Measurements from ENCODE around the gene GNB1L. TPM values are rescaled to one million over a fixed set of nuclear protein-coding genes. Genes with fewer than 3 reads are reported as not detected.

GNB1L gene
- total RNA-seq, 1 experiment from 2014 or later: 38.2 TPM

- peak; percentile 83 for DNase-seq
- Histone ChIP-seq H3K4me3 (ENCODE audit: insufficient read depth, low read depth, low read length) (no peak overlapping the region), H3K36me3 (replicated peaks; ENCODE audit: control insufficient read depth, insufficient read depth, low read length) (no peaks in the 10 kb centered on the region), H3K27me3 (ENCODE audit: control insufficient read depth, insufficient read depth, low read length) (peaks cover 96% of the 10 kb centered on the region)
Measured at GRCh38 chr22:19758896-19759426, 95.7 kb downstream of the GNB1L start.

- H3K27me3 ChIP-seq (ENCODE audit: control insufficient read depth, insufficient read depth, low read length): peaks cover 96% of the 10 kb centered on the region
- H3K36me3 ChIP-seq (replicated peaks; ENCODE audit: control insufficient read depth, insufficient read depth, low read length): no peaks in the 10 kb centered on the region
- peak; percentile 83 for DNase-seq
- H3K4me3 ChIP-seq (ENCODE audit: insufficient read depth, low read depth, low read length): no peak overlapping the region
Measured at GRCh38 chr22:19757985-19758895, 96.4 kb downstream of the GNB1L start.

GRCh38 chr22:19757140-19757984 is 97.3 kb downstream of the GNB1L start:
- DNase-seq: peak; percentile 90
- H3K4me3 ChIP-seq (ENCODE audit: insufficient read depth, low read depth, low read length): peak overlapping the region; percentile 28

GRCh38 chr22:19756288-19757128 is 98.2 kb downstream of the GNB1L start:
- Histone ChIP-seq H3K4me3 (ENCODE audit: insufficient read depth, low read depth, low read length) (peak overlapping the region; percentile 28), H3K36me3 (replicated peaks; ENCODE audit: control insufficient read depth, insufficient read depth, low read length) (no peaks in the 10 kb centered on the region), H3K27me3 (ENCODE audit: control insufficient read depth, insufficient read depth, low read length) (peaks cover 83% of the 10 kb centered on the region)
- peak; percentile 94 for DNase-seq

More at GRCh38 chr22:19757140-19757984, 97.3 kb downstream of the GNB1L start:
- peaks cover 92% of the 10 kb centered on the region for H3K27me3 ChIP-seq (ENCODE audit: control insufficient read depth, insufficient read depth, low read length)
- no peaks in the 10 kb centered on the region for H3K36me3 ChIP-seq (replicated peaks; ENCODE audit: control insufficient read depth, insufficient read depth, low read length)

GRCh38 chr22:19755722-19756287 is 98.9 kb downstream of the GNB1L start:
- no peaks in the 10 kb centered on the region for H3K36me3 ChIP-seq (replicated peaks; ENCODE audit: control insufficient read depth, insufficient read depth, low read length)
- DNase-seq: peak; percentile 88
- H3K27me3 ChIP-seq (ENCODE audit: control insufficient read depth, insufficient read depth, low read length): peaks cover 77% of the 10 kb centered on the region
- peak overlapping the region; percentile 23 for H3K4me3 ChIP-seq (ENCODE audit: insufficient read depth, low read depth, low read length)

- H3K36me3 ChIP-seq (replicated peaks; ENCODE audit: control insufficient read depth, insufficient read depth, low read length): no peaks in the 10 kb centered on the region
- H3K27me3 ChIP-seq (ENCODE audit: control insufficient read depth, insufficient read depth, low read length): peaks cover 74% of the 10 kb centered on the region
- peak; percentile 89 for DNase-seq
- peak overlapping the region; percentile 23 for H3K4me3 ChIP-seq (ENCODE audit: insufficient read depth, low read depth, low read length)
Measured at GRCh38 chr22:19755145-19755710, 99.4 kb downstream of the GNB1L start.

GRCh38 chr22:19754701-19755144 is 100.0 kb downstream of the GNB1L start:
- H3K4me3 ChIP-seq (ENCODE audit: insufficient read depth, low read depth, low read length): no peak overlapping the region
- no peak for DNase-seq
- no peaks in the 10 kb centered on the region for H3K36me3 ChIP-seq (replicated peaks; ENCODE audit: control insufficient read depth, insufficient read depth, low read length)
- peaks cover 69% of the 10 kb centered on the region for H3K27me3 ChIP-seq (ENCODE audit: control insufficient read depth, insufficient read depth, low read length)

- Histone ChIP-seq H3K27me3 (ENCODE audit: control insufficient read depth, insufficient read depth, low read length) (peaks cover 64% of the 10 kb centered on the region), H3K36me3 (replicated peaks; ENCODE audit: control insufficient read depth, insufficient read depth, low read length) (no peaks in the 10 kb centered on the region), H3K4me3 (ENCODE audit: insufficient read depth, low read depth, low read length) (no peak overlapping the region)
- no peak for DNase-seq
Measured at GRCh38 chr22:19753996-19754700, 100.5 kb downstream of the GNB1L start.

- H3K36me3 ChIP-seq (replicated peaks; ENCODE audit: control insufficient read depth, insufficient read depth, low read length): no peaks in the 10 kb centered on the region
- no peak overlapping the region for H3K4me3 ChIP-seq (ENCODE audit: insufficient read depth, low read depth, low read length)
- H3K27me3 ChIP-seq (ENCODE audit: control insufficient read depth, insufficient read depth, low read length): peaks cover 55% of the 10 kb centered on the region
- peak; percentile 90 for DNase-seq
Measured at GRCh38 chr22:19753090-19753842, 101.4 kb downstream of the GNB1L start.

GRCh38 chr22:19751497-19752245 is 103.0 kb downstream of the GNB1L start:
- Histone ChIP-seq H3K4me3 (ENCODE audit: insufficient read depth, low read depth, low read length) (no peak overlapping the region), H3K36me3 (replicated peaks; ENCODE audit: control insufficient read depth, insufficient read depth, low read length) (no peaks in the 10 kb centered on the region), H3K27me3 (ENCODE audit: control insufficient read depth, insufficient read depth, low read length) (peaks cover 39% of the 10 kb centered on the region)
- no peak for DNase-seq

- Histone ChIP-seq H3K27me3 (ENCODE audit: control insufficient read depth, insufficient read depth, low read length) (peaks cover 30% of the 10 kb centered on the region), H3K4me3 (ENCODE audit: insufficient read depth, low read depth, low read length) (no peak overlapping the region), H3K36me3 (replicated peaks; ENCODE audit: control insufficient read depth, insufficient read depth, low read length) (no peaks in the 10 kb centered on the region)
- DNase-seq: no peak
Measured at GRCh38 chr22:19750507-19751490, 103.9 kb downstream of the GNB1L start.
